Stimulated activated CD8-positive, alpha-beta memory T cell treated with anti-CD3 and anti-CD28 coated beads, Interleukin-7, amount 100 ng/mL, for 1 hour (primary cell): ENCODE data around the gene ZFTA.

Experiments
- DNase-seq, 2 donors: peaks; one replicate each; pipeline ENCODE4 v3.0.0-alpha.2; 2020; ENCODE audit warnings: low read depth in 2 of 2

Gene ZFTA

GRCh38 chr11:63749624-63750023 is 19.0 kb downstream of the ZFTA start:
- DNase-seq, result no peak

GRCh38 chr11:63747011-63747410 is 21.6 kb downstream of the ZFTA start:
- DNase-seq, result no peak

GRCh38 chr11:63745304-63746170 is 23.0 kb downstream of the ZFTA start:
- DNase-seq, result no peak

- peak; percentile 27 to 32 for DNase-seq
Observed at GRCh38 chr11:63738720-63739360, 29.7 kb downstream of the ZFTA start.

GRCh38 chr11:63737718-63738117 is 30.9 kb downstream of the ZFTA start:
- DNase-seq, result no peak

- no peak for DNase-seq
Observed at GRCh38 chr11:63736864-63737263, 31.7 kb downstream of the ZFTA start.

GRCh38 chr11:63729326-63729725 is 39.2 kb downstream of the ZFTA start:
- DNase-seq, result no peak

- no peak for DNase-seq
Observed at GRCh38 chr11:63720611-63721010, 48.0 kb downstream of the ZFTA start.

GRCh38 chr11:63719987-63720386 is 48.6 kb downstream of the ZFTA start:
- DNase-seq, result no peak

GRCh38 chr11:63719001-63719400 is 49.6 kb downstream of the ZFTA start:
- no peak for DNase-seq
